ENCODE data around the gene ENOX1. TPM values are rescaled to one million over a fixed set of nuclear protein-coding genes. Genes with fewer than 3 reads are reported as not detected.

ENOX1 gene
- total and polyA plus RNA-seq, 4 donors: 0.33 to 7.7 (median 1.1) TPM

DNA sequence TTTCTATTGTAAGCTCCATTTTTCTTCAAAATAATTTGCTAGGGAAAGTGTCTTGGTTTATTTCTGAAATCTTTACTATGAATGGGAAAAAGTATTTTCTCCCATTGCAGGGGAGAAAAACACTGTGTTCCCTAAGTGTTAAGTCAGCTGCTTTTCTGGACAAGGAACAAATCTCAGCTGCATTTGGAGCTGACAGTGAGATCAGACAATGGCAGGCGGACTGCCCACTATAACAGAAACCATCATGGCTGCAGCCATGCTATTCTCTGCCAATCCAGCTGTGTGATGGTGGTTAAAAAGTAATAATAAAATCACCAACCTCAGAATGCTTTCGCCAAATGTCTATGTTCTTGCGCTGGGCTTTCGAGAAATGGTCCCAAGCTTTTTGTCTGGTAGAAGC is 460.7 kb downstream of the ENOX1 start:
- no peak overlapping the region for H3K27ac ChIP-seq (ENCODE audit: low read depth in 1 of 2, low read length in 1 of 2)
- no peak for ATAC-seq (ENCODE audit: insufficient read depth, low FRiP score)
- DNase-seq: no peak
- whole genome bisulfite sequencing, 2 donors: 96 to 99% methylated on average over 4 of the region's 4 CpGs
- H3K4me3 ChIP-seq: no peak overlapping the region
- H3K36me3 ChIP-seq (ENCODE audit: control insufficient read depth in 4 of 4, insufficient read depth in 4 of 4, low read length in 4 of 4): peaks cover 0 to 2% (median 0%) of the 10 kb centered on the region in 4 donors
- no peaks in the 10 kb centered on the region for H3K9me3 ChIP-seq (ENCODE audit: control insufficient read depth in 4 of 4, insufficient read depth in 3 of 4, low read length in 3 of 4)
- H3K27me3 ChIP-seq (ENCODE audit: control insufficient read depth in 3 of 3, insufficient read depth in 3 of 3, low read length in 2 of 3): no peaks in the 10 kb centered on the region
- H3K9ac ChIP-seq (ENCODE audit: insufficient read depth in 1 of 2, low read length in 2 of 2): no peak overlapping the region
- TF ChIP-seq, protein P1, sequence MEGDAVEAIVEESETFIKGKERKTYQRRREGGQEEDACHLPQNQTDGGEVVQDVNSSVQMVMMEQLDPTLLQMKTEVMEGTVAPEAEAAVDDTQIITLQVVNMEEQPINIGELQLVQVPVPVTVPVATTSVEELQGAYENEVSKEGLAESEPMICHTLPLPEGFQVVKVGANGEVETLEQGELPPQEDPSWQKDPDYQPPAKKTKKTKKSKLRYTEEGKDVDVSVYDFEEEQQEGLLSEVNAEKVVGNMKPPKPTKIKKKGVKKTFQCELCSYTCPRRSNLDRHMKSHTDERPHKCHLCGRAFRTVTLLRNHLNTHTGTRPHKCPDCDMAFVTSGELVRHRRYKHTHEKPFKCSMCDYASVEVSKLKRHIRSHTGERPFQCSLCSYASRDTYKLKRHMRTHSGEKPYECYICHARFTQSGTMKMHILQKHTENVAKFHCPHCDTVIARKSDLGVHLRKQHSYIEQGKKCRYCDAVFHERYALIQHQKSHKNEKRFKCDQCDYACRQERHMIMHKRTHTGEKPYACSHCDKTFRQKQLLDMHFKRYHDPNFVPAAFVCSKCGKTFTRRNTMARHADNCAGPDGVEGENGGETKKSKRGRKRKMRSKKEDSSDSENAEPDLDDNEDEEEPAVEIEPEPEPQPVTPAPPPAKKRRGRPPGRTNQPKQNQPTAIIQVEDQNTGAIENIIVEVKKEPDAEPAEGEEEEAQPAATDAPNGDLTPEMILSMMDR (IDR thresholded peaks at IDR 0.05; ENCODE audit: control extremely low read depth, extremely low read depth): no peak
- H3K4me1 ChIP-seq (ENCODE audit: control insufficient read depth in 5 of 5, insufficient read depth in 5 of 5, low read length in 5 of 5): no peaks in the 10 kb centered on the region

DNA sequence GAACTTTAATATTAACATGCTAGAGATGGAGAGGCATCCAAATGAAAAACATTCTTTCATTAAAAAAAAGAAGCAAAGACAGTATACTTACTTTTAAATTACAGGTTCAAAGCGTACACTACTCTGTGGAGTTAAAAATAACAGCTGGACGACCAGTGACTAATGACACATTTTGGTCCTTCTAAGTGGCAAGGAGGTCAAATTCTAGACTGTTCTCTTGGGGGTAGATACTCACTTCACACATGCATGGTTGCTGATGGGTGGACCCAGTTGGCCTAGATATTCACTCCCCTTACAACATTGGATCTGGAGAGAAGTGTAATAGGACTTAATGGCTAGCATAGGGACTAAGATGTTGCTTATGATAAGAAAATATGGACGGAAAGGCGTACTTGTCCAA is 461.1 kb downstream of the ENOX1 start:
- Histone ChIP-seq H3K9me3 (ENCODE audit: control insufficient read depth in 4 of 4, insufficient read depth in 3 of 4, low read length in 3 of 4) (no peaks in the 10 kb centered on the region), H3K9ac (ENCODE audit: insufficient read depth in 1 of 2, low read length in 2 of 2) (no peak overlapping the region), H3K36me3 (ENCODE audit: control insufficient read depth in 4 of 4, insufficient read depth in 4 of 4, low read length in 4 of 4) (peaks cover 0 to 2% (median 0%) of the 10 kb centered on the region in 4 donors), H3K27ac (ENCODE audit: low read depth in 1 of 2, low read length in 1 of 2) (no peak overlapping the region), H3K27me3 (ENCODE audit: control insufficient read depth in 3 of 3, insufficient read depth in 3 of 3, low read length in 2 of 3) (no peaks in the 10 kb centered on the region), H3K4me1 (ENCODE audit: control insufficient read depth in 5 of 5, insufficient read depth in 5 of 5, low read length in 5 of 5) (no peaks in the 10 kb centered on the region), H3K4me3 (no peak overlapping the region)
- 87 to 92% methylated on average over 4 of the region's 4 CpGs for WGBS, 2 donors
- no peak for ATAC-seq (ENCODE audit: insufficient read depth, low FRiP score)
- TF ChIP-seq, protein P1 (IDR thresholded peaks at IDR 0.05; ENCODE audit: control extremely low read depth, extremely low read depth): no peak
- DNase-seq: no peak

DNA sequence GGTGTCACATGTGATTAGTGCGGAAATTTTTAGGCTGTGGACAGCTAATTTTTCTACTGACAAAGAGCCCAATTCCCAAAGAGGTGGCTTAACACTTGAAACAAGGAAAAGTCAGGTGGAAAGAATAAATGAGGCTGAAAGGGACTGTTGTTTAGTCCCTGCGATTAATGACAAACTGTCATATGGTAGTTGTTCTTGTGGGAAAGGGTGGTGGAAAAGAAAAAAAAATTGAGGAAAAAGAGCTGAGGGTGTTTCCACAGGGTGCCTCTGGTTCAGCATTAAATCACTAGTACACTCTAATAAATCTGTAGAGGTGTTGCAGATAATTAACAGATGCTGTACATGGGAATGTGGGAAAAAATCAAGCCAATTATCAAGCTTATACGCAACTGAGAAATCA is 462.6 kb downstream of the ENOX1 start:
- Histone ChIP-seq H3K27me3 (ENCODE audit: control insufficient read depth in 3 of 3, insufficient read depth in 3 of 3, low read length in 2 of 3) (no peaks in the 10 kb centered on the region), H3K36me3 (ENCODE audit: control insufficient read depth in 4 of 4, insufficient read depth in 4 of 4, low read length in 4 of 4) (peaks cover 0 to 2% (median 0%) of the 10 kb centered on the region in 4 donors), H3K4me3 (no peak overlapping the region), H3K9me3 (ENCODE audit: control insufficient read depth in 4 of 4, insufficient read depth in 3 of 4, low read length in 3 of 4) (no peaks in the 10 kb centered on the region), H3K9ac (ENCODE audit: insufficient read depth in 1 of 2, low read length in 2 of 2) (no peak overlapping the region), H3K27ac (ENCODE audit: low read depth in 1 of 2, low read length in 1 of 2) (no peak overlapping the region), H3K4me1 (ENCODE audit: control insufficient read depth in 5 of 5, insufficient read depth in 5 of 5, low read length in 5 of 5) (no peaks in the 10 kb centered on the region)
- DNase-seq: no peak
- no peak for ATAC-seq (ENCODE audit: insufficient read depth, low FRiP score)
- WGBS, 2 donors: 82 to 97% methylated on average over 3 of the region's 3 CpGs
- TF ChIP-seq, protein P1 (IDR thresholded peaks at IDR 0.05; ENCODE audit: control extremely low read depth, extremely low read depth): no peak
